GM23338 (cell line): Measurements from ENCODE around the gene NUDT4B.
"Not testable (repeated sequence)": the region's sequence is repeated elsewhere in the genome, so short reads cannot be mapped to it uniquely, and the experiment has no call there.

ENCODE experiments used
- EZH2 ChIP-seq: fragments of 200-600 bp; sonication (generic); IDR thresholded peaks from one replicate; pipeline ENCODE4 v1.8.0; 2017; ENCODE audit warnings: antibody characterized with exemption, mild to moderate bottlenecking, low read depth; ENCODE audit not compliant: unreplicated experiment
- JUNB ChIP-seq: IDR thresholded peaks from one replicate; pipeline ENCODE4 v1.6.1; 2016; ENCODE audit warnings: antibody characterized with exemption; ENCODE audit not compliant: unreplicated experiment
- POLR2AphosphoS5 ChIP-seq: IDR thresholded peaks from 2 replicates; pipeline ENCODE4 v1.6.1; 2016; ENCODE audit warnings: antibody characterized with exemption, low read depth
- REST ChIP-seq: IDR thresholded peaks from one replicate; pipeline ENCODE4 v1.6.1; 2018; ENCODE audit warnings: antibody characterized with exemption; ENCODE audit not compliant: unreplicated experiment
- TF ChIP-seq, protein P1 (sequence below), 2 experiments: fragments of 200-600 bp in 1 of 2; sonication (generic) in 1 of 2; conservative IDR thresholded peaks; 2 replicates each; pipeline versions ENCODE4 v1.5.1 to v1.6.1; 2016 to 2017; ENCODE audit warnings: antibody characterized with exemption in 2 of 2, low read depth in 2 of 2, mild to moderate bottlenecking in 2 of 2, moderate library complexity in 1 of 2

DNA sequence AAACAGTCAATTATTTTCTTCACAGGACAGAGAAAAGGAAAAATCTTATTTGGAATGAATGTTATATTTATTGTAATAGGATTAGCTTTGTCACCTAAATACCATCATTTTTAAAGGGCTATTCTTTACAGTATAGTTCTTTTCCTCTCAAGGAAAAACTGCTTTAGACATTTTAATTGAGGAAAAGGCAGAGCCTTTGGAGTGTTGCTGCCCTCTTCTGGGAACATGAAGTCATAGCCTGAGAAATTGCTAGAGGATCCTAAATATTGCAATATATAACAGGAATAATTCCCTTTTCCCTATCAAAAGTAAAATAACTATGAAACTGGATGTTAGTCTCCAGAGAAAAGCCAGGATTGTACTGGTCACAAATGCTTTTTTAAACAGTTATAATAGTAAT lies 12.8 kb downstream of the NUDT4B start:
- TF ChIP-seq POLR2AphosphoS5, EZH2, REST, JUNB: not testable (repeated sequence)
- TF ChIP-seq, protein P1, sequence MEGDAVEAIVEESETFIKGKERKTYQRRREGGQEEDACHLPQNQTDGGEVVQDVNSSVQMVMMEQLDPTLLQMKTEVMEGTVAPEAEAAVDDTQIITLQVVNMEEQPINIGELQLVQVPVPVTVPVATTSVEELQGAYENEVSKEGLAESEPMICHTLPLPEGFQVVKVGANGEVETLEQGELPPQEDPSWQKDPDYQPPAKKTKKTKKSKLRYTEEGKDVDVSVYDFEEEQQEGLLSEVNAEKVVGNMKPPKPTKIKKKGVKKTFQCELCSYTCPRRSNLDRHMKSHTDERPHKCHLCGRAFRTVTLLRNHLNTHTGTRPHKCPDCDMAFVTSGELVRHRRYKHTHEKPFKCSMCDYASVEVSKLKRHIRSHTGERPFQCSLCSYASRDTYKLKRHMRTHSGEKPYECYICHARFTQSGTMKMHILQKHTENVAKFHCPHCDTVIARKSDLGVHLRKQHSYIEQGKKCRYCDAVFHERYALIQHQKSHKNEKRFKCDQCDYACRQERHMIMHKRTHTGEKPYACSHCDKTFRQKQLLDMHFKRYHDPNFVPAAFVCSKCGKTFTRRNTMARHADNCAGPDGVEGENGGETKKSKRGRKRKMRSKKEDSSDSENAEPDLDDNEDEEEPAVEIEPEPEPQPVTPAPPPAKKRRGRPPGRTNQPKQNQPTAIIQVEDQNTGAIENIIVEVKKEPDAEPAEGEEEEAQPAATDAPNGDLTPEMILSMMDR (conservative IDR thresholded peaks at IDR 0.05; ENCODE audit: low read depth in 2 of 2): not testable (repeated sequence)
